HEK293 (cell line): Measurements from ENCODE around the gene ZDHHC11.

ENCODE experiments used
- CTCF ChIA-PET: fragments of 350-600 bp; formaldehyde crosslinking; extraction: SDS; loops from one replicate; lab custom pipeline; 2021; ENCODE audit warnings: antibody characterized with exemption; lab: Yijun Ruan, JAX
- POLR2A ChIA-PET: fragments of 300-600 bp; formaldehyde crosslinking; extraction: SDS; loops from one replicate; lab custom pipeline; 2020; ENCODE audit warnings: antibody characterized with exemption, inconsistent platforms; lab: Yijun Ruan, JAX
- H3K27ac ChIP-seq: fragments of 200-500 bp; sonication (Bioruptor generic); 2 replicates; pipeline ENCODE4 v1.5.1; 2014; ENCODE audit warnings: low read depth, low read length, control low read depth, inconsistent platforms; ENCODE audit errors: extremely low read depth
- H3K36me3 ChIP-seq, 2 experiments: fragments of 200-500 bp in 1 of 2; sonication (Bioruptor generic) in 1 of 2; 1 replicate in 1 of 2; 2 replicates in 1 of 2; pipeline ENCODE4 v1.5.1; 2014 to 2017; ENCODE audit warnings: inconsistent platforms in 2 of 2, low read length in 2 of 2; ENCODE audit not compliant: control insufficient read depth in 2 of 2, insufficient read depth in 1 of 2
- H3K4me1 ChIP-seq: fragments of 200-500 bp; sonication (Bioruptor generic); 2 replicates; pipeline ENCODE4 v1.5.1; 2014; ENCODE audit warnings: mild to moderate bottlenecking, low read length, inconsistent platforms; ENCODE audit not compliant: control insufficient read depth, insufficient read depth
- H3K4me3 ChIP-seq: 2 replicates; pipeline ENCODE4 v1.5.1; 2011; ENCODE audit warnings: low read depth, mild to moderate bottlenecking, control low read depth, low read length, moderate library complexity
- H3K9me3 ChIP-seq: fragments of 200-500 bp; sonication (Bioruptor generic); 2 replicates; pipeline ENCODE4 v1.5.1; 2014; ENCODE audit warnings: low read depth, low read length, inconsistent platforms; ENCODE audit not compliant: control insufficient read depth, insufficient read depth
- BCL6B ChIP-seq: fragments of 450-650 bp; formaldehyde crosslinking; IDR thresholded peaks from 2 replicates; pipeline ENCODE4 v1.5.1; 2017; ENCODE audit warnings: missing biosample characterization, missing genetic modification characterization
- CTCF ChIP-seq: fragments of 450-650 bp; formaldehyde crosslinking; IDR thresholded peaks from 2 replicates; pipeline ENCODE4 v1.5.1; 2016; ENCODE audit warnings: missing biosample characterization, missing genetic modification characterization
- GLIS1 ChIP-seq: fragments of 450-650 bp; formaldehyde crosslinking; IDR thresholded peaks from 2 replicates; pipeline ENCODE4 v1.5.1; 2016; ENCODE audit warnings: missing biosample characterization, missing genetic modification characterization
- KLF16 ChIP-seq: fragments of 450-650 bp; formaldehyde crosslinking; IDR thresholded peaks from 2 replicates; pipeline ENCODE4 v1.5.1; 2017; ENCODE audit warnings: missing biosample characterization, missing genetic modification characterization
- KLF7 ChIP-seq: fragments of 450-650 bp; formaldehyde crosslinking; IDR thresholded peaks from 2 replicates; pipeline ENCODE4 v1.5.1; 2016; ENCODE audit warnings: missing biosample characterization, missing genetic modification characterization, borderline replicate concordance
- PRDM6 ChIP-seq: fragments of 450-650 bp; formaldehyde crosslinking; IDR thresholded peaks from 2 replicates; pipeline ENCODE4 v1.5.1; 2017; ENCODE audit warnings: missing biosample characterization, missing genetic modification characterization
- RBAK ChIP-seq: fragments of 450-650 bp; formaldehyde crosslinking; IDR thresholded peaks from 2 replicates; pipeline ENCODE4 v1.5.1; 2016; ENCODE audit warnings: missing biosample characterization, missing genetic modification characterization
- REST ChIP-seq: fragments of 450-650 bp; formaldehyde crosslinking; IDR thresholded peaks from 2 replicates; pipeline ENCODE4 v1.5.1; 2016; ENCODE audit warnings: missing biosample characterization, missing genetic modification characterization
- SP3 ChIP-seq: fragments of 450-650 bp; formaldehyde crosslinking; IDR thresholded peaks from 2 replicates; pipeline ENCODE4 v1.5.1; 2016; ENCODE audit warnings: missing biosample characterization, missing genetic modification characterization
- TRIM28 ChIP-seq: IDR thresholded peaks from 2 replicates; pipeline ENCODE4 v1.6.1; 2011; ENCODE audit warnings: low read length, control low read depth, borderline replicate concordance
- WT1 ChIP-seq: fragments of 450-650 bp; formaldehyde crosslinking; IDR thresholded peaks from 2 replicates; pipeline ENCODE4 v1.5.1; 2016; ENCODE audit warnings: missing biosample characterization, missing genetic modification characterization
- ZBTB48 ChIP-seq: fragments of 450-650 bp; formaldehyde crosslinking; IDR thresholded peaks from 2 replicates; pipeline ENCODE4 v1.5.1; 2016; ENCODE audit warnings: missing biosample characterization, missing genetic modification characterization
- ZFP37 ChIP-seq: fragments of 450-650 bp; formaldehyde crosslinking; IDR thresholded peaks from 2 replicates; pipeline ENCODE4 v1.5.1; 2016; ENCODE audit warnings: missing biosample characterization, missing genetic modification characterization
- ZFP69B ChIP-seq: fragments of 450-650 bp; formaldehyde crosslinking; IDR thresholded peaks from 2 replicates; pipeline ENCODE4 v1.5.1; 2016; ENCODE audit warnings: missing biosample characterization, missing genetic modification characterization
- ZNF121 ChIP-seq: fragments of 450-650 bp; formaldehyde crosslinking; IDR thresholded peaks from 2 replicates; pipeline ENCODE4 v1.5.1; 2016; ENCODE audit warnings: missing biosample characterization, missing genetic modification characterization
- ZNF138 ChIP-seq: fragments of 450-650 bp; formaldehyde crosslinking; IDR thresholded peaks from 2 replicates; pipeline ENCODE4 v1.5.1; 2016; ENCODE audit warnings: missing biosample characterization, missing genetic modification characterization, borderline replicate concordance
- ZNF354C ChIP-seq: fragments of 450-650 bp; formaldehyde crosslinking; IDR thresholded peaks from 2 replicates; pipeline ENCODE4 v1.5.1; 2016; ENCODE audit warnings: missing biosample characterization, missing genetic modification characterization, low read depth, borderline replicate concordance
- ZNF416 ChIP-seq: fragments of 450-650 bp; formaldehyde crosslinking; IDR thresholded peaks from 2 replicates; pipeline ENCODE4 v1.5.1; 2016; ENCODE audit warnings: missing biosample characterization, missing genetic modification characterization
- ZNF529 ChIP-seq: fragments of 450-650 bp; formaldehyde crosslinking; IDR thresholded peaks from 2 replicates; pipeline ENCODE4 v1.5.1; 2017; ENCODE audit warnings: missing genetic modification characterization, missing biosample characterization; ENCODE audit not compliant: insufficient replicate concordance
- ZNF558 ChIP-seq: fragments of 450-650 bp; formaldehyde crosslinking; IDR thresholded peaks from 2 replicates; pipeline ENCODE4 v1.5.1; 2016; ENCODE audit warnings: missing biosample characterization, missing genetic modification characterization
- ZNF585B ChIP-seq: fragments of 450-650 bp; formaldehyde crosslinking; IDR thresholded peaks from 2 replicates; pipeline ENCODE4 v1.5.1; 2016; ENCODE audit warnings: missing biosample characterization, missing genetic modification characterization
- ZNF600 ChIP-seq: fragments of 450-650 bp; formaldehyde crosslinking; IDR thresholded peaks from 2 replicates; pipeline ENCODE4 v1.5.1; 2016; ENCODE audit warnings: missing biosample characterization, missing genetic modification characterization
- ZNF624 ChIP-seq: fragments of 450-650 bp; formaldehyde crosslinking; IDR thresholded peaks from 2 replicates; pipeline ENCODE4 v1.5.1; 2017; ENCODE audit warnings: missing biosample characterization, missing genetic modification characterization
- ZNF747 ChIP-seq: fragments of 450-650 bp; formaldehyde crosslinking; IDR thresholded peaks from 2 replicates; pipeline ENCODE4 v1.5.1; 2016; ENCODE audit warnings: missing biosample characterization, missing genetic modification characterization
- ZXDB ChIP-seq: fragments of 450-650 bp; formaldehyde crosslinking; IDR thresholded peaks from 2 replicates; pipeline ENCODE4 v1.5.1; 2016; ENCODE audit warnings: missing biosample characterization, missing genetic modification characterization

Gene ZDHHC11

GRCh38 chr5:757931-758697 is 92.7 kb downstream of the ZDHHC11 start:
- Histone ChIP-seq H3K4me1 (no peaks in the 10 kb centered on the region), H3K27ac (no peak overlapping the region), H3K9me3 (no peaks in the 10 kb centered on the region), H3K36me3 (no peaks in the 10 kb centered on the region), H3K4me3 (no peak overlapping the region)
- ChIA-PET CTCF (interaction anchor here (1.2 kb wide), 1 partner anchor 145 kb away, joined by 3 read pairs; no protein-coding TSS in a partner anchor), POLR2A (no interaction called here)
- TF ChIP-seq ZNF585B (no peak), ZNF600 (tag by site-specific recombination) (no peak), ZNF529 (tag by site-specific recombination) (no peak), BCL6B (no peak), CTCF (tag by site-specific recombination) (no peak), PRDM6 (tag by site-specific recombination) (no peak), ZNF558 (tag by site-specific recombination) (no peak), KLF16 (tag by site-specific recombination) (no peak), ZFP69B (tag by site-specific recombination) (no peak), ZNF747 (tag by site-specific recombination) (no peak), WT1 (tag by site-specific recombination) (no peak), ZNF121 (tag by site-specific recombination) (no peak), ZFP37 (tag by site-specific recombination) (no peak), GLIS1 (tag by site-specific recombination) (no peak), REST (no peak), TRIM28 (no peak)

GRCh38 chr5:757346-757930 is 93.3 kb downstream of the ZDHHC11 start:
- no peaks in the 10 kb centered on the region for H3K9me3 ChIP-seq
- CTCF ChIA-PET = no interaction called here
- H3K36me3 ChIP-seq = no peaks in the 10 kb centered on the region
- H3K4me1 ChIP-seq = no peaks in the 10 kb centered on the region
- H3K4me3 ChIP-seq = no peak overlapping the region
- POLR2A ChIA-PET = no interaction called here
- no peak overlapping the region for H3K27ac ChIP-seq
- TF ChIP-seq ZNF138 (tag by site-specific recombination) (no peak), ZBTB48 (tag by site-specific recombination) (no peak), KLF7 (tag by site-specific recombination) (no peak), ZNF624 (no peak), ZNF354C (tag by site-specific recombination) (no peak), ZXDB (tag by site-specific recombination) (no peak), RBAK (no peak), SP3 (tag by site-specific recombination) (no peak), ZNF416 (tag by site-specific recombination) (no peak)
